Neural cell (in vitro differentiated cells): ENCODE results near the gene DGKI. TPM values are rescaled to one million over a fixed set of nuclear protein-coding genes. Genes with fewer than 3 reads are reported as not detected.

Source experiments
- H2AFZ ChIP-seq: fragments of 200-600, 300-800 bp; sonication (generic), shearing (Covaris generic); 2 replicates; pipeline ENCODE4 v1.6.0; 2014; ENCODE audit warnings: low read depth, mild to moderate bottlenecking, antibody characterized with exemption, low read length, moderate library complexity
- H3F3A ChIP-seq: fragments of 200-600 bp; shearing (Covaris generic); 2 replicates; pipeline ENCODE4 v1.6.1; 2016; ENCODE audit warnings: mild to moderate bottlenecking, moderate library complexity, mixed read lengths, antibody characterized with exemption, low read length; ENCODE audit not compliant: insufficient read depth, poor library complexity, severe bottlenecking
- H3K27ac ChIP-seq: fragments of 200-600, 300-800 bp; sonication (generic), shearing (Covaris generic); 2 replicates; pipeline ENCODE4 v1.5.1; 2014; ENCODE audit warnings: mild to moderate bottlenecking, low read length, moderate library complexity
- H3K27me3 ChIP-seq: fragments of 300-800, 200-600 bp; sonication (generic), shearing (Covaris generic); 2 replicates; pipeline ENCODE4 v1.6.0; 2014; ENCODE audit warnings: mild to moderate bottlenecking, low read depth, low read length, moderate library complexity; ENCODE audit not compliant: insufficient read depth
- H3K36me3 ChIP-seq: fragments of 300-800, 200-600 bp; sonication (generic), shearing (Covaris generic); 2 replicates; pipeline ENCODE4 v1.5.1; 2014; ENCODE audit warnings: mild to moderate bottlenecking, antibody characterized with exemption, low read length, moderate library complexity; ENCODE audit not compliant: insufficient read depth
- H3K4me2 ChIP-seq: fragments of 300-800, 200-600 bp; sonication (generic), shearing (Covaris generic); 2 replicates; pipeline ENCODE4 v1.6.0; 2014; ENCODE audit warnings: mild to moderate bottlenecking, low read length
- H3K4me3 ChIP-seq: fragments of 300-800, 200-600 bp; sonication (generic), shearing (Covaris generic); 2 replicates; pipeline ENCODE4 v1.5.1; 2014; ENCODE audit warnings: mild to moderate bottlenecking, low read length, moderate library complexity
- H3K79me2 ChIP-seq: fragments of 200-600 bp; shearing (Covaris generic); replicated peaks from 2 replicates; pipeline ENCODE4 v1.6.0; 2014; ENCODE audit warnings: mild to moderate bottlenecking, low read length, moderate library complexity; ENCODE audit not compliant: insufficient read depth
- H3K9ac ChIP-seq: fragments of 300-800, 200-600 bp; sonication (generic), shearing (Covaris generic); 2 replicates; pipeline ENCODE4 v1.6.1; 2016; ENCODE audit warnings: mild to moderate bottlenecking, low read length, mixed read lengths
- H3K9me2 ChIP-seq: fragments of 200-600 bp; shearing (Covaris generic); 2 replicates; pipeline ENCODE4 v1.6.1; 2016; ENCODE audit warnings: mild to moderate bottlenecking, low read length, mixed read lengths; ENCODE audit not compliant: insufficient read depth
- H3K9me3 ChIP-seq: fragments of 200-600, 300-800 bp; sonication (generic), shearing (Covaris generic); 2 replicates; pipeline ENCODE4 v1.6.1; 2016; ENCODE audit warnings: mild to moderate bottlenecking, mixed run types, low read length, moderate library complexity, mixed read lengths
- H4K20me1 ChIP-seq: fragments of 200-600 bp; shearing (Covaris generic); 2 replicates; pipeline ENCODE4 v1.6.1; 2016; ENCODE audit warnings: mild to moderate bottlenecking, mixed run types; ENCODE audit not compliant: insufficient read depth
- CTCF ChIP-seq: fragments of 450-650 bp; IDR thresholded peaks from 2 replicates; pipeline ENCODE4 v1.5.1; 2014; ENCODE audit warnings: antibody characterized with exemption, mild to moderate bottlenecking, moderate library complexity; ENCODE audit not compliant: poor library complexity, severe bottlenecking
- EP300 ChIP-seq: fragments of 450-650 bp; conservative IDR thresholded peaks from 2 replicates; pipeline ENCODE4 v1.6.1; 2014; ENCODE audit warnings: antibody characterized with exemption, mild to moderate bottlenecking, moderate library complexity; ENCODE audit not compliant: poor library complexity, severe bottlenecking
- EZH2 ChIP-seq: fragments of 200-600, 300-800 bp; shearing (Covaris generic), sonication (generic); IDR thresholded peaks from 2 replicates; pipeline ENCODE4 v1.6.1; 2014; ENCODE audit warnings: antibody characterized with exemption, low read length, borderline replicate concordance, mild to moderate bottlenecking; ENCODE audit not compliant: insufficient read depth, poor library complexity, severe bottlenecking
- MXI1 ChIP-seq: fragments of 450-650 bp; conservative IDR thresholded peaks from 2 replicates; pipeline ENCODE4 v1.6.1; 2014; ENCODE audit warnings: antibody characterized with exemption, mild to moderate bottlenecking; ENCODE audit not compliant: poor library complexity, severe bottlenecking
- POLR2AphosphoS5 ChIP-seq: IDR thresholded peaks from 2 replicates; pipeline ENCODE4 v1.6.1; 2012
- RAD21 ChIP-seq: fragments of 450-650 bp; conservative IDR thresholded peaks from 2 replicates; pipeline ENCODE4 v1.6.1; 2014; ENCODE audit warnings: antibody characterized with exemption, mild to moderate bottlenecking, moderate library complexity
- REST ChIP-seq: IDR thresholded peaks from 2 replicates; pipeline ENCODE4 v1.6.1; 2012; ENCODE audit warnings: borderline replicate concordance
- SMC3 ChIP-seq: fragments of 450-650 bp; conservative IDR thresholded peaks from 2 replicates; pipeline ENCODE4 v1.6.1; 2014; ENCODE audit warnings: antibody characterized with exemption, mild to moderate bottlenecking, moderate library complexity; ENCODE audit not compliant: poor library complexity
- TAF1 ChIP-seq: IDR thresholded peaks from 2 replicates; pipeline ENCODE4 v1.6.1; 2012; ENCODE audit warnings: low read depth
- polyA plus RNA-seq: library from polyadenylated mRNA; depleted of rRNA; stranded (reverse); fragments of >200 nt; gene quantifications from 2 replicates; pipeline ENCODE4 v1.2.3, GENCODE V29; 2014

Gene DGKI
- polyA plus RNA-seq, 1 donor from 2014 or later = 15.8 TPM

- Histone ChIP-seq H3K27ac (no peak overlapping the region), H4K20me1 (no peaks in the 10 kb centered on the region), H3K36me3 (peaks cover 9% of the 10 kb centered on the region), H2AFZ (no peak overlapping the region), H3K27me3 (no peaks in the 10 kb centered on the region), H3K4me2 (no peak overlapping the region), H3K9me3 (no peaks in the 10 kb centered on the region), H3K4me3 (no peak overlapping the region), H3F3A (no peaks in the 10 kb centered on the region), H3K79me2 (no peaks in the 10 kb centered on the region), H3K9ac (no peak overlapping the region), H3K9me2 (no peaks in the 10 kb centered on the region)
- TF ChIP-seq RAD21 (no peak), POLR2AphosphoS5 (no peak), CTCF (no peak), EP300 (no peak), REST (no peak), EZH2 (no peak), MXI1 (no peak), SMC3 (no peak), TAF1 (no peak)
These were observed 261.2 kb downstream of the DGKI start for GRCh38 chr7:137585591-137585990.

- no peak overlapping the region for H3K4me3 ChIP-seq
- no peaks in the 10 kb centered on the region for H3F3A ChIP-seq
- TF ChIP-seq TAF1 = no peak
- TF ChIP-seq CTCF = no peak
- no peak for TF ChIP-seq POLR2AphosphoS5
- TF ChIP-seq REST = no peak
- TF ChIP-seq EP300 = no peak
- no peak for TF ChIP-seq SMC3
- TF ChIP-seq MXI1 = no peak
- TF ChIP-seq RAD21 = no peak
- no peak for TF ChIP-seq EZH2
- peaks cover 9% of the 10 kb centered on the region for H3K36me3 ChIP-seq
- H2AFZ ChIP-seq = no peak overlapping the region
- H3K27ac ChIP-seq = no peak overlapping the region
- no peaks in the 10 kb centered on the region for H3K9me2 ChIP-seq
- H3K27me3 ChIP-seq = no peaks in the 10 kb centered on the region
- no peak overlapping the region for H3K4me2 ChIP-seq
- no peaks in the 10 kb centered on the region for H3K79me2 ChIP-seq
- H3K9me3 ChIP-seq = no peaks in the 10 kb centered on the region
- no peaks in the 10 kb centered on the region for H4K20me1 ChIP-seq
- no peak overlapping the region for H3K9ac ChIP-seq
These were observed 263.6 kb downstream of the DGKI start for GRCh38 chr7:137583172-137583571.
